Measurements from ENCODE around the gene PTPRQ. TPM values are rescaled to one million over a fixed set of nuclear protein-coding genes. Genes with fewer than 3 reads are reported as not detected.

PTPRQ gene
- total RNA-seq, 1 donor from 2014 or later, result 1.9 TPM

DNA sequence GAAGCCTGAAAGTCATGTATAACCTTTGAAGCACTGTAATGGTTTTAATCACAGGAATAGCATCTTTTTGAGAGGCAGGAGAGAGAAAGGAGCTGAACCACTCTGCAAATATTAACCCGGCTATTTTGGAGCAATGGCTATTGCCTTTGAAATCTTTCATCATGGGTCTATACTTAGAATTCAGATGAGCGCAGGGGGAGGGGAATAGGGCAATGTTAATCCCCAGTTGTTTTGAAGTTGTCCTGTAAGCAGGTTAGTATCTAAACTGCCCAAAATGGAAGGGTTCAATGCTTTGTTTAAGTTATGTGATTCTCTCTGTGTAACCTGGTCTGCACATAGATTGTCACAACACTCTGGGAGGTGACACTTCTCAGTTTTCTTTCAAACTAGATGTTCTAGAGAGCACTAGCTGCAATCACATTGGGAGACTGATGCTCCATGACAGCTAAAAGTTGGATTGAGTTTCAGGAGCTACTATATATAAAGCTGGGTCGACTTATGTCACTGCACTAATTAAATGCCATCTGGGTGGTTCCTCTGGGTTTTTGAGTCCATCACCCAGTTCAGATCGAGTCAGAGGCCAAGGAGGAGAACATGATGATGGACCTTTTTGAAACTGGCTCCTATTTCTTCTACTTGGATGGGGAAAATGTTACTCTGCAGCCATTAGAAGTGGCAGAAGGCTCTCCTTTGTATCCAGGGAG lies 263.2 kb downstream of the PTPRQ start, which contains the start of gene MYF6:
MYF6 (plus strand) TSS at position 509 of the 704 bp plus-strand sequence; CDS start at position 595, 86 bp downstream.
- no peak for DNase-seq

GRCh38 chr12:80707830-80708258 lies 263.8 kb downstream of the PTPRQ start:
- no peak for DNase-seq

DNA sequence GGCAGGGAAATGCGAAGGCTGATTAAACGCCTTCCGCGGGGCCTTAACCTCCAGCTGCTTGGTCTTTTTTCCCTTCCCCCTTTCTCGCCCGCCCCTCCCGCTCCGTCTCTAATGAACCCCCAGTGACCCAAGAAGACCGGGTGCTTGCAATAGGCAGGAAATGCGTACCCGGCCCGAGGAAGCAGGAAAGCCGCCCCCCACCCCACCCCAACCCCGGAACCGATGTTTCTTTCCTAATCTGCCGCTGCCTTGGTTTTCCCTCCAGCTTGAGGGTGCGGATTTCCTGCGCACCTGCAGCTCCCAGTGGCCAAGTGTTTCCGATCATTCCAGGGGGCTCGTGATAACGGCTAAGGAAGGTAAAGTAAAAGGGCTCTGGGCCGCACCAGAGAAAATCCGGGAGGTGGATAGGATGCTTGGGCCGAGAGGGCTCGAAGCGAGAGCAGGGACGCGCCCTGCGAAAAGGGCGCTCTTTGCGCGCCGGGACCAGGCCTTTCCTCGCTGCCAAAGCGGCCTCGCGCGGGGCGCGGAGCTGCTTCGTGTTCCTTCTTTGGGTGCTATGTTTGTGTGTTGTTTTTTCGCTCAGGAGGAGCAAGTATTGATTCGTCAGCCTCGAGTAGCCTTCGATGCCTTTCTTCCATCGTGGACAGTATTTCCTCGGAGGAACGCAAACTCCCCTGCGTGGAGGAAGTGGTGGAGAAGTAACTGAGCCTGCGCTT lies 264.4 kb downstream of the PTPRQ start:
- no peak for DNase-seq

GRCh38 chr12:80708975-80709328 lies 264.9 kb downstream of the PTPRQ start:
- DNase-seq, result no peak

- DNase-seq, result no peak
These were observed 266.0 kb downstream of the PTPRQ start for GRCh38 chr12:80709811-80710726.

GRCh38 chr12:80710727-80711449 lies 266.9 kb downstream of the PTPRQ start:
- no peak for DNase-seq

DNA sequence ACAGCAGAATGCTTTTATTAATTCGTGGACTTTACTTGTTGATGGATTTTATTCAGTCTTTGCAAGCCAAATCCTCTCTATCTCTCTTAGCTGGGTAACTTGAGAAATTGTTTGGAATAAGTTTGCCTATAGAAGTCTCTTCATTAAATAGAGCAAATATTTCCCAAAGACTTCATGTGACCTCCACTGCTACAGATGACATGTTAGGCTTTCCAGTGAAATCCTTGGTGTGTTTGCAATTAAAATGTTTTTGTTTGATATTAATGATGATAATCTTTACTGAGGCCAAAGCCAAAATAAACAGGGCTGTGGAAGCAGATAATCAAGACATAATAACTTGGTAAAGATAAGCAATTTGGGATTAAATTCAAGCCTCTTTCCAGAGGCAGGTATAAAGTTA lies 267.8 kb downstream of the PTPRQ start:
- DNase-seq, result no peak

DNA sequence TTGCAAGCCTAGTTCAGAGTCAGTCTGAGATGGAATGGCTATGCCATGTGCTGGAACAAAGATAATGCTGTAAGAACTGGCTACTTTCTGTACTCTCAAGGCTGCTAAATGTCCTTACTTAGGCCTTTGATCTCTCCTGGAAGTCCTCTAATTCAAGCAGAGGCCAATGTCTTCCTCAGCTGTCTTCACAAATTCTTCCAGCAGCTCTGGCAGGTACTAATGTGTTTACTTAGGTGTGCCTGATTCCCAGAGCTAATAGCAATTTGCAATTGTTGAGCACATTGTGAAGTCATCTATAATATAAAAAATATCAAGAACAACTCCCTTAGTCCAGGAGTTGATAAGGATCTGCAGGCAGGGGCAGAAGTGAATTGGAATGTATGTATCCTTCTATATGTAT lies 268.8 kb downstream of the PTPRQ start:
- no peak for DNase-seq

DNA sequence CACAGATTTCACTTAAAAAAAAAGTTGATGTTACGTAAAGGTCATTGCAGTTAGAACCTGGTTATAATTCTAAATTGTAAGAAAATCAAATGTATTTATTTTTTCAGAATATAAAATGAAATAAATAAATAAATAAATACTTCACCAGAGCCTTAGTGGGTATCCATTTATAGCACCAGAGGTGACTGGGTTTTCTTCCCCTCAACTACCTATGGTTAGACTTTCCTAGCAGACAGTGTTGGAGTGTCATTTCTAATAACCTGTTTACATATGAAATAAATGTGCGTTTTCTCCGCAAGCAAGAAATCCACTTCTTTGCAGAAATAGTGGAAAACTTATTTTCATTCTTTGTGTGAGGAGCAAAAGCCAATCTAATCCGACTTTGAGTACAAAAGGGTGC lies 269.4 kb downstream of the PTPRQ start:
- DNase-seq, result no peak

- no peak for DNase-seq
These were observed 270.0 kb downstream of the PTPRQ start for GRCh38 chr12:80714055-80714454.

DNA sequence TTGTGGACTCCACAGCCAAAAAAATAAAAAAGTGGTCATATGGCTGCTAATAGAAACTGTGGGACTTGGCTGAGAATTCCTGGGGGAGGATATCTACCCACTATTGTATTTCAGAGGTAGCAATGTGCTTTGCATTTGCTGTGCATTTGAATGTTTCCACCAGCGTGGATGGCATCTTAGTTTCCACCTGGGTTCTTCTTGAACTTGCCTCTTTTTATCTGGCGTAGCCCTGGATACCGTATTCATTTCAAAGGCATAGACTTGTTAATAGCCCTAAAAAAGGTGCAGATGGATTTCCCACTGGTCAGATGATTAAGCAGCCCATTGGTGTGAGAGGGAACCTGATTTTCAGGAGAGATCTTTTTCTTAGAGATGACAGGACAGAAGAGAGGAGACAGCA lies 270.8 kb downstream of the PTPRQ start:
- DNase-seq, result no peak

- no peak for DNase-seq
These were observed 271.7 kb downstream of the PTPRQ start for GRCh38 chr12:80715713-80716249.

GRCh38 chr12:80716696-80717469 lies 272.8 kb downstream of the PTPRQ start, which contains the start of gene MYF5:
MYF5 (plus strand) TSS chr12:80716912; CDS start chr12:80717064, 152 bp downstream.
- no peak for DNase-seq

DNA sequence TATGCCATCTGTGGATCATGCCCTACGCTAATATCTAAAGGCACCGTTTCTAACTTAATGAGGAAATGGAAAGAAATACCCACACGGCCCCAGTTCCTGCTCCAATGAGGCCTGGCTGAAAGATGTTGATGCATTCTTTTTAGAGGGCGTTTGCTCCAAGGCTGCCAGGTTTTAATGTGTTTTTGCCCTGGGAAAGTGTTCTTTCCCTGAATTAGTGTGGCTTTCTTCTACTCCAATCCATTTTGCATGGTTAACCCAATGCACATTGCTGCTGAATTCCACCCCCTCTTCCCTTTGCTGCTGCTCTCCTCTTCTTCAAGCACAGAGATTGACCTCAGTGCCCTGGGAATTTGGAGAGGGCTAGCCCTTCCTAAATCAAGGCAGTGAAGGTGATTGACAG lies 273.8 kb downstream of the PTPRQ start:
- DNase-seq, result no peak

DNA sequence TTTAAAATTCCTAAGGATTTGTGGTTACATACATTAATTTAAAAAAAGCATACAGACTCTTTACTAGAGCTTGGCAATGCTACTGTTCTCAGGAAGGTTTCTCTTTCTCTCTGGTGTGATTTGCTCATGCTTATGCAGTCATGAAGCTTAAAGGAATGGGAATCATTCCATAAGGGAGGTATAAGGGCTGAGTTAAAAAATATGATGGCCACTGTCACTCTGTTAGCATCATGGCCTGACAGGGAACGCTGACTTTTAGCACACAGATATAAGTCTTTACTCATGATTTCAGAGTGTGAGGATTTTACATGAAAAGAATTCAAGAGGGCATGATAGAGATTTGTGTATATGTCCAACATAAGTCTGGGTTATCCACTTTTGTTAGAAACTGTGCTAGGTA lies 276.5 kb downstream of the PTPRQ start:
- DNase-seq, result no peak

- no peak for DNase-seq
These were observed 277.3 kb downstream of the PTPRQ start for GRCh38 chr12:80721326-80721725.
